ENCODE data around the gene INTS11. TPM values are rescaled to one million over a fixed set of nuclear protein-coding genes. Genes with fewer than 3 reads are reported as not detected.

Gene INTS11
- total and polyA plus RNA-seq, 9 of the 15 experiments (the other 6 are each of a cell fraction or from before 2014, with no cell fraction given), result 3.6 to 183 (median 110) TPM

- TF ChIP-seq ZNF318 (IDR thresholded peaks at IDR 0.05; ENCODE audit: borderline replicate concordance in 1 of 2, low read depth in 1 of 2) (no peak), MLX (CRISPR knock-in tag; conservative IDR thresholded peaks at IDR 0.05) (no peak), STAT5A (IDR thresholded peaks at IDR 0.05; ENCODE audit: borderline replicate concordance, low read length) (no peak), IRF9 (tag; IDR thresholded peaks at IDR 0.05) (no peak), KLF1 (tag; IDR thresholded peaks at IDR 0.05) (no peak), RUNX1 (IDR thresholded peaks at IDR 0.05; ENCODE audit: low read depth) (no peak), ZBTB12 (CRISPR knock-in tag; IDR thresholded peaks at IDR 0.05) (no peak), POLR3A (IDR thresholded peaks at IDR 0.05; ENCODE audit: borderline replicate concordance, extremely low read depth, insufficient read depth, insufficient read length) (no peak), GABPB1 (CRISPR knock-in tag; IDR thresholded peaks at IDR 0.05) (peak; percentile 37; the same call in 1 of the 2 replicates), ZNF764 (CRISPR knock-in tag; IDR thresholded peaks at IDR 0.05; ENCODE audit: low read depth) (no peak), THAP12 (CRISPR knock-in tag; IDR thresholded peaks at IDR 0.05) (no peak), MAFF (IDR thresholded peaks at IDR 0.05; ENCODE audit: low read length) (no peak), TAF9B (IDR thresholded peaks at IDR 0.05; ENCODE audit: partially characterized antibody) (no peak)
Observed at GRCh38 chr1:1344655-1345361, 20.3 kb upstream of the INTS11 start (continued).

Measured in K562 (cell line).